Measurements from ENCODE around the gene AXIN2. TPM values are rescaled to one million over a fixed set of nuclear protein-coding genes. Genes with fewer than 3 reads are reported as not detected.
"Not testable (repeated sequence)": the region's sequence is repeated elsewhere in the genome, so short reads cannot be mapped to it uniquely, and the experiment has no call there.

The AXIN2 gene
- total RNA-seq, 1 donor from 2014 or later = under 0.01 TPM

- H3K36me3 ChIP-seq (ENCODE audit: control insufficient read depth, insufficient read depth, low read length) = no peaks in the 10 kb centered on the region
- FAIRE-seq = no peak
- H3K4me3 ChIP-seq (ENCODE audit: low read depth, low read length) = no peak overlapping the region
- no peak for TF ChIP-seq CTCF (IDR thresholded peaks at IDR 0.05; ENCODE audit: insufficient read depth, low read length, severe bottlenecking)
- H3K27me3 ChIP-seq (ENCODE audit: control insufficient read depth, insufficient read depth, low read length) = no peaks in the 10 kb centered on the region
- no peak for DNase-seq (ENCODE audit: low read depth)
Measured at GRCh38 chr17:65509032-65509431, 52.4 kb downstream of the AXIN2 start.

GRCh38 chr17:65504673-65505072 is 56.8 kb downstream of the AXIN2 start:
- FAIRE-seq; H3K4me3 ChIP-seq (ENCODE audit: low read depth, low read length); H3K36me3 ChIP-seq (ENCODE audit: control insufficient read depth, insufficient read depth, low read length); DNase-seq (ENCODE audit: low read depth); H3K27me3 ChIP-seq (ENCODE audit: control insufficient read depth, insufficient read depth, low read length): not testable (repeated sequence)

GRCh38 chr17:65504141-65504540 is 57.3 kb downstream of the AXIN2 start:
- H3K27me3 ChIP-seq (ENCODE audit: control insufficient read depth, insufficient read depth, low read length) = no peaks in the 10 kb centered on the region
- no peak for DNase-seq (ENCODE audit: low read depth)
- FAIRE-seq = peak; percentile 36

GRCh38 chr17:65503557-65503956 is 57.9 kb downstream of the AXIN2 start:
- Histone ChIP-seq H3K4me3 (ENCODE audit: low read depth, low read length) (no peak overlapping the region), H3K27me3 (ENCODE audit: control insufficient read depth, insufficient read depth, low read length) (no peaks in the 10 kb centered on the region), H3K36me3 (ENCODE audit: control insufficient read depth, insufficient read depth, low read length) (no peaks in the 10 kb centered on the region)
- DNase-seq (ENCODE audit: low read depth) (no peak), FAIRE-seq (no peak)
- TF ChIP-seq CTCF (IDR thresholded peaks at IDR 0.05; ENCODE audit: insufficient read depth, low read length, severe bottlenecking) = no peak

More at GRCh38 chr17:65504141-65504540, 57.3 kb downstream of the AXIN2 start:
- H3K36me3 ChIP-seq (ENCODE audit: control insufficient read depth, insufficient read depth, low read length) = no peaks in the 10 kb centered on the region
- no peak for TF ChIP-seq CTCF (IDR thresholded peaks at IDR 0.05; ENCODE audit: insufficient read depth, low read length, severe bottlenecking)
- H3K4me3 ChIP-seq (ENCODE audit: low read depth, low read length) = no peak overlapping the region

GRCh38 chr17:65498816-65499215 is 62.6 kb downstream of the AXIN2 start:
- no peak for TF ChIP-seq CTCF (IDR thresholded peaks at IDR 0.05; ENCODE audit: insufficient read depth, low read length, severe bottlenecking)
- no peak for DNase-seq (ENCODE audit: low read depth)
- Histone ChIP-seq H3K36me3 (ENCODE audit: control insufficient read depth, insufficient read depth, low read length) (no peaks in the 10 kb centered on the region), H3K4me3 (ENCODE audit: low read depth, low read length) (no peak overlapping the region), H3K27me3 (ENCODE audit: control insufficient read depth, insufficient read depth, low read length) (no peaks in the 10 kb centered on the region)
- no peak for FAIRE-seq

GRCh38 chr17:65496801-65497200 is 64.6 kb downstream of the AXIN2 start:
- Histone ChIP-seq H3K4me3 (ENCODE audit: low read depth, low read length) (no peak overlapping the region), H3K36me3 (ENCODE audit: control insufficient read depth, insufficient read depth, low read length) (no peaks in the 10 kb centered on the region), H3K27me3 (ENCODE audit: control insufficient read depth, insufficient read depth, low read length) (no peaks in the 10 kb centered on the region)
- TF ChIP-seq CTCF (IDR thresholded peaks at IDR 0.05; ENCODE audit: insufficient read depth, low read length, severe bottlenecking) = no peak
- FAIRE-seq (no peak), DNase-seq (ENCODE audit: low read depth) (no peak)
